SK-N-MC (cell line): ENCODE results near the gene CPA4.

ENCODE experiments used
- EZH2 ChIP-seq: fragments of 200-600 bp; sonication (generic); IDR thresholded peaks from one replicate; pipeline ENCODE4 v1.6.1; 2017; ENCODE audit warnings: antibody characterized with exemption
- POLR2AphosphoS5 ChIP-seq: IDR thresholded peaks from 2 replicates; pipeline ENCODE4 v1.6.1; 2012; ENCODE audit warnings: mild to moderate bottlenecking, low read depth, low read length, borderline replicate concordance

DNA sequence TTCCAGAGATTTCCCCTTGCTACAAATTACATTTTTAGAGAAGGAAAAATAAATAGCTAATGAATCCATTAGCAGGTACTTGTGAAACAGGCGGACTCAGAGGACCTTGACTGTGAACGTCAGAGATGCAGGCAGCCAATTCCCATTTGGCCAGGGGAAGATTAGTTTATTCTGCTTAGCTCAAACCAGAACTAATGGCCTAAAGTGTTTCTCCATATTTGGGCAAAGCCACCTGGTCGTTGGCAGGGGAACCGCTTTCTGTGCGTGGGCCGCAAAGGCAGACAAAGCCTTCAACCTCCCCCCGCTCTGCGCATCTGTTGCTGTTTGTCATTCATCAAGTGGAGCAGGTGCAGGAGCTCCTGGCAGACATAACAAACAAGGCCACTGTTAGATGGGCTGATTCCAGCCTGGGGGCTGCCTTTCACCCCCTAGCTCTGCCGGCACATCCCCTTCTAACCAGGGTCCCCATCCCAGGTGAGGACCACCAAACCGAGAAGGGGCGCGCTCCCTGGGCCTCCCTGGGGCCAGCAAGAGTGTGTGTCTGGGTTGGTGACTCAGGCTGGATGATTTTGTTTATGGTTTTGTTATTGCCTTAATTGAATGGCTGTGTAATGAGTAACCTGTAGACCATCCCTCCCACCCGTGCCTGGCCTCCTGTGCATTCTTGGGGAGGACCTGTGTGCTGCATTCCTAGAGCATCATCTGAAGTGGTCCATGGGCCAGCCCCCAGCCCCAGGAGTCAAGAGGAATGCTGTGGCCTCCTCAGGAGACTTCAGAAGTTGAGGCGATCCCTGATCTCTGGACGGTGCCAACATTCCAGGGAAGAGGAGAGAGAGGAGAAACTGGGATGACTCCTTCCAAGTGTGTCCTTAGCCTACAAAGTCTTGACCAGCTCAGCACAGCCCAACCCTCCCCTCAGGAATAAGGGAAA lies 72.8 kb downstream of the CPA4 start:
- TF ChIP-seq EZH2 (no peak), POLR2AphosphoS5 (0 out of 2 replicates have a peak, but pooled peaks have one; percentile 3)
